Measurements from ENCODE around the gene TBC1D22A.

The TBC1D22A gene

DNA sequence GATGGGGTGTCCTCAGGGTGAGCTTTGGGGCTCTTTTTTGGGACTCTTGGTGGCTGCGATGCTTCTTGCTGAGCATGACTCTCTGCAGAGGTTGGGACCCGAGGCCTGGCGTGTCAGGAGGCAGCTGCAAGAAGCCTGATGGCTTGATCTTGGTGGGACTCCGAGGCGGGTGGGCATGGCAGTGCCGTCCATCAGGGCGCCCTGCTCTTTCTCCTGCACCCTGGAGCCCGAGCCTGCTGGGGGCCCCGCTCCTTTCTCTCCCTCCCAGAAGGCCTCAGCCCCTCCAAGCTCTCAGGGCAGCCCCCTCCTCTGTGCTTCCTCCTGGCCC lies 432.7 kb downstream of the TBC1D22A start:
- H3K18ac ChIP-seq (ENCODE audit: low read length) = no peak overlapping the region
- no peak overlapping the region for H4K5ac ChIP-seq (ENCODE audit: low read length)
- no peak overlapping the region for H3K9ac ChIP-seq (ENCODE audit: low read length)
- H3K79me1 ChIP-seq (ENCODE audit: low read length) = no peaks in the 10 kb centered on the region
- no peak overlapping the region for H3K23ac ChIP-seq (ENCODE audit: low read length)
- no peak overlapping the region for H2BK15ac ChIP-seq (replicated peaks; ENCODE audit: low read depth)
- H4K8ac ChIP-seq (ENCODE audit: low read depth, low read length) = no peak overlapping the region
- no peak overlapping the region for H2BK5ac ChIP-seq (ENCODE audit: low read length)
- no peaks in the 10 kb centered on the region for H3K4me1 ChIP-seq (ENCODE audit: control insufficient read depth, low read depth, low read length)
- no peak overlapping the region for H3K4me2 ChIP-seq (ENCODE audit: low read length)
- no peak overlapping the region for H3K4ac ChIP-seq (ENCODE audit: low read depth, low read length)
- H3K56ac ChIP-seq (ENCODE audit: low read length) = no peak overlapping the region
- no peak for DNase-seq
- no peak overlapping the region for H2BK120ac ChIP-seq (ENCODE audit: low read depth, low read length)
- H3K27me3 ChIP-seq (ENCODE audit: insufficient read depth, low read length, poor library complexity) = no peaks in the 10 kb centered on the region
- no CpG with 5 or more reads among the region's 9 CpGs for WGBS (ENCODE audit: extremely low coverage, insufficient coverage, low lambda C conversion rate)
- H2AK5ac ChIP-seq (ENCODE audit: low read length) = no peak overlapping the region
- H3K36me3 ChIP-seq (ENCODE audit: control insufficient read depth, insufficient read depth, low read length) = no peaks in the 10 kb centered on the region
- H3K27ac ChIP-seq (ENCODE audit: low read depth, low read length) = no peak overlapping the region
- no peak overlapping the region for H3K4me3 ChIP-seq (ENCODE audit: low read length)
- no peaks in the 10 kb centered on the region for H3K79me2 ChIP-seq (ENCODE audit: control insufficient read depth, insufficient read depth, low read length)

DNA sequence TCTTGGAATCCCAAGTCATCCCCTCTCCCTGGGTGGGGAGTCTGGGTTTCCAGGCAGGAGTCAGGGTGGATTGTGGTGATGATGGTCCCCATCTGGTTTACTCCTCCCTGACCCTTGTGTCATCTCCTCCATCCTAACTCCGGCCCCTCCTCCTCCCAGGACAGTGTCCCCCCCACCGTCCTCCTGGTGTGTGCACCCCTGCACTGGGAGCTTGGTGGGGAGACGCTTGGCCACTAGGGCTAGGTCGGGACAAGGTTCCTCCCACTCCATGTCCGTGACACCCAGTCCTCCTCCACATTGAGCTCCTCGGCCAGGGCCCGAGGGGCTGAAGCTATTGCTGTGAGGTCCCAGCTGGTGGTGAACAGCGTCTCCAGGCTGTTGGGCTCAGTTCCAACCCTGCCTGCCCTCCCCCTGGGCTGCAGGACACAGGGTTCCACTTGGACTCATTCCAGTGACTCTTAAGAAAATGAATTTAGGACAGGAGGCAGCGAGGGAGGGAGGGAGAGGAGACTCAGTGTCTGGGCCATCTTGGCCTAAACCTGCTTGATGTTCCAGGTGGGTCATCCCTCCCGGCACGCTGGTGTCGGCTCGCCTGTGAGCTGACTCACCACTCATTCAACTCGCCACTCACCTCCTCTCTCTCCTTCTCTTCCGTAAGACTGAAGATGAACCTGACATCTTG lies 433.2 kb downstream of the TBC1D22A start:
- Histone ChIP-seq H2AK5ac (ENCODE audit: low read length) (no peak overlapping the region), H3K27me3 (ENCODE audit: insufficient read depth, low read length, poor library complexity) (no peaks in the 10 kb centered on the region), H4K8ac (ENCODE audit: low read depth, low read length) (no peak overlapping the region), H2BK120ac (ENCODE audit: low read depth, low read length) (no peak overlapping the region), H2BK5ac (ENCODE audit: low read length) (no peak overlapping the region), H3K18ac (ENCODE audit: low read length) (no peak overlapping the region), H3K36me3 (ENCODE audit: control insufficient read depth, insufficient read depth, low read length) (no peaks in the 10 kb centered on the region), H3K4ac (ENCODE audit: low read depth, low read length) (no peak overlapping the region), H2BK15ac (replicated peaks; ENCODE audit: low read depth) (no peak overlapping the region), H3K79me2 (ENCODE audit: control insufficient read depth, insufficient read depth, low read length) (no peaks in the 10 kb centered on the region), H3K4me1 (ENCODE audit: control insufficient read depth, low read depth, low read length) (no peaks in the 10 kb centered on the region), H3K27ac (ENCODE audit: low read depth, low read length) (no peak overlapping the region), H3K23ac (ENCODE audit: low read length) (no peak overlapping the region), H3K9ac (ENCODE audit: low read length) (no peak overlapping the region), H3K56ac (ENCODE audit: low read length) (no peak overlapping the region), H3K79me1 (ENCODE audit: low read length) (no peaks in the 10 kb centered on the region), H3K4me2 (ENCODE audit: low read length) (no peak overlapping the region), H3K4me3 (ENCODE audit: low read length) (no peak overlapping the region), H4K5ac (ENCODE audit: low read length) (no peak overlapping the region)
- no CpG with 5 or more reads among the region's 15 CpGs for WGBS (ENCODE audit: extremely low coverage, insufficient coverage, low lambda C conversion rate)
- no peak for DNase-seq

DNA sequence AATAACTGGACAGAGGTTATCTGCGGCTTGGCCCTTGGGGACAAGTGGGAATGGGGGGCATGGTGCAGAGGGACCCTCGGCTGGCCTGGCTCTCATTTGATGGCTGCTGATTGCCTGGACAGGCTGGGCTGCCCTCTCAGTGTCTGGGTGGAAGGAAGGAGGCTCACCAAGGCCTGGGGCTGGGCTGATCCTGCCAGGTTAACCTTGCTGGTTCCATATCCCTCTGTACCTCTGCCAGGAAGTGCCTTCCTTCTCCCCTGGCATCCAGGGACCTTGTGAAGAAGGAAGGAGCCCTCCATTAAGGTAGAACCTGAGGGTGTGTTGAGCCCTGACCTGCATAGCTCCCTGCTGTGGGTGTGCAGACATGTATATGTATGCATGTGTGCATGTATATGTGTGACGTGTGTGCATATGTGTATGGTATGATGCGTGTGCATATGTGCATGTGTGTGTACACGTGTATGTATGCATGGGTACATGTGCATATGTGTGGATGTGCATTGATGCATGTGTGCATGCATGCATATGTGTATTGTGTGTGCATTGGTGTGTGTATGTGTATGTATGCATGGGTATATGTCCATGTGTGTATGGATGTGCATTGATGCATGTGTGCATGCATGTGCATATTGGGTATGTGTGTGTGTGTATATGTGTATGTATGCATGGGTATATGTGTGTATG lies 433.9 kb downstream of the TBC1D22A start:
- Histone ChIP-seq H2BK5ac (ENCODE audit: low read length) (no peak overlapping the region), H2BK15ac (replicated peaks; ENCODE audit: low read depth) (no peak overlapping the region), H3K4me3 (ENCODE audit: low read length) (peak overlapping the region; percentile 38), H3K23ac (ENCODE audit: low read length) (no peak overlapping the region), H3K27ac (ENCODE audit: low read depth, low read length) (no peak overlapping the region), H4K8ac (ENCODE audit: low read depth, low read length) (no peak overlapping the region), H2BK120ac (ENCODE audit: low read depth, low read length) (no peak overlapping the region), H3K36me3 (ENCODE audit: control insufficient read depth, insufficient read depth, low read length) (no peaks in the 10 kb centered on the region), H4K5ac (ENCODE audit: low read length) (no peak overlapping the region), H2AK5ac (ENCODE audit: low read length) (no peak overlapping the region), H3K79me1 (ENCODE audit: low read length) (no peaks in the 10 kb centered on the region), H3K9ac (ENCODE audit: low read length) (no peak overlapping the region), H3K27me3 (ENCODE audit: insufficient read depth, low read length, poor library complexity) (no peaks in the 10 kb centered on the region), H3K18ac (ENCODE audit: low read length) (no peak overlapping the region), H3K4me1 (ENCODE audit: control insufficient read depth, low read depth, low read length) (no peaks in the 10 kb centered on the region), H3K4me2 (ENCODE audit: low read length) (no peak overlapping the region), H3K4ac (ENCODE audit: low read depth, low read length) (no peak overlapping the region), H3K79me2 (ENCODE audit: control insufficient read depth, insufficient read depth, low read length) (no peaks in the 10 kb centered on the region), H3K56ac (ENCODE audit: low read length) (no peak overlapping the region)
- WGBS (ENCODE audit: extremely low coverage, insufficient coverage, low lambda C conversion rate) = no CpG with 5 or more reads among the region's 5 CpGs
- no peak for DNase-seq

DNA sequence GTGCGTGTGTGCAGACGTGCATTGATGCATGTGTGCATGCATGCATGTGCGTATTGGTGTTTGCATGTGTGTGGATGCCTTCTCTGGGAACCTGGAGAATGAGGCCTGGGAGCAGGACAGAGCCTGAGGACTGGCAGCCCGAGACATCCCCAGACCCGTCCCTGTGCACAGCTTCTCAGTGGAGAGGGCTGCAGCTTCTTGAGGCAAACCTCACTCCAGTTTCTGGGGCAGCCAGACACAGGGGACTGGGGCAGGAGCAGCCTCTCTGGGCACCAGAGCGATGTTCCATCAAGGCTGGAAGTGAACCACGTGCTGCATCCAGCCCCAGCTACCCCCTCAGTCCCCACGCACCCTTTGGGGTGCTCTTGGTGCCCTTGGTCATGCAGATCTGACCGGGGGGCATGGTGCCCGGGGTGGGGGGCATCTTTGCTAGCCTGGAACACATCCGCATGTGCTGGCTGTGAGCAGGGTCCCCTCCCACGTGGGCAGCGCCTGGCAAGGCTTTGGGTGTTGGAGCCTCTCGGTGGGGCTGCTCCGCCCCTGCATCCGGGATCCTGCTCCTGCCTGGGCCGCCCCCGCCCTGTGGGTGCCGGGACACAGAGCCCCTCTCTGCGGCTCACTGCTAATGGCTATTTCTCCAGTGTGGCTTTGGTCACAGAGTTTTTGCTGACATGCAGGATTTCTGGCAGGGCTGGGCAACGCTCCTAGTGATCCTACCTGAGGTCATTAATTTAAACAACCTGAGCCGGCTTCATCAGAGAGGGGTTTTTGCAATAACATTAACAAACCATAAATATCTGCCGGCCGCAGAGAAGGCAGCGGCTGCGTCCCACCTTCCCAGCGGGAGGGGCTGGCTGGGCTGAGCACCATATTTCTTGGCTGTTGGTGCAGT lies 434.7 kb downstream of the TBC1D22A start:
- WGBS (ENCODE audit: extremely low coverage, insufficient coverage, low lambda C conversion rate) = no CpG with 5 or more reads among the region's 27 CpGs
- Histone ChIP-seq H3K27me3 (ENCODE audit: insufficient read depth, low read length, poor library complexity) (no peaks in the 10 kb centered on the region), H2AK5ac (ENCODE audit: low read length) (no peak overlapping the region), H3K4me2 (ENCODE audit: low read length) (no peak overlapping the region), H4K5ac (ENCODE audit: low read length) (no peak overlapping the region), H3K79me2 (ENCODE audit: control insufficient read depth, insufficient read depth, low read length) (no peaks in the 10 kb centered on the region), H3K18ac (ENCODE audit: low read length) (no peak overlapping the region), H3K9ac (ENCODE audit: low read length) (no peak overlapping the region), H2BK15ac (replicated peaks; ENCODE audit: low read depth) (no peak overlapping the region), H2BK5ac (ENCODE audit: low read length) (no peak overlapping the region), H3K27ac (ENCODE audit: low read depth, low read length) (no peak overlapping the region), H3K56ac (ENCODE audit: low read length) (no peak overlapping the region), H4K8ac (ENCODE audit: low read depth, low read length) (no peak overlapping the region), H3K4me1 (ENCODE audit: control insufficient read depth, low read depth, low read length) (no peaks in the 10 kb centered on the region), H3K36me3 (ENCODE audit: control insufficient read depth, insufficient read depth, low read length) (no peaks in the 10 kb centered on the region), H3K23ac (ENCODE audit: low read length) (no peak overlapping the region), H3K79me1 (ENCODE audit: low read length) (no peaks in the 10 kb centered on the region), H3K4me3 (ENCODE audit: low read length) (no peak overlapping the region), H3K4ac (ENCODE audit: low read depth, low read length) (no peak overlapping the region), H2BK120ac (ENCODE audit: low read depth, low read length) (no peak overlapping the region)
- DNase-seq = no peak

DNA sequence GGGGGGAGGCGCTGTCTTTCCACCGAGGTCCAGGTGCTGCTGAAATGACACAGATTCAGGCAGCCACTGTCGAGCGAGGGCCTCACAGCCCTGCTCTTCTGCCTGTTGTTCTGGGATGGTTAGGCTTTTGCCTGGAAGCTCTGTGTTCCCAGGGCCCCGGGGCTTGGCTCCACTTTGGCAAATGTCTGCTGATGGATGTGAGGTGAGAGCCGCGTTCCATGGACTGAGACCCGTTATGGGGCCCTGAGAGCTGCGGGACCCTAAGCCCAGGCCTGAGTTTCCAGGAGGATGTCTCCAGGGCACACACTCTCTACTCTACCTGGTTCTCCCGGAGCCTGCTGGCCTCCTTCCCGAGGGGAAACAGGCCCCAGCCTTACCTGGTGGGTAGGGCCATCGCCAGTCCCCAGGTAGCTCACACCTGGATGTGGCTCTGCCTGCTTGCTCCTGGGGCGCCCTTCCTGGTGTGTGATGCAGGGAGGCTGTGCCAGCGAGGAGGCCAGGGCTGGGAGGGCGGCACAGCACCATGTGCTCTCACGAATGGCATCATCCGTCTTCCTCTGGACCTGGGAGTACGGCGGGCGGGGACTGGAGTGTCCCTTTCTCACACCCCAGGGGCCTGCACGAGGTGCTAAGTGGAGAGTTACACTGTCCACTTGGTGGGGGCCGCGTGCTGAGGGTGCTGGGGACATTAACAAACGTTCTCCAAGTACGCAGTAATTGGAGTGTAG lies 435.5 kb downstream of the TBC1D22A start:
- Histone ChIP-seq H4K8ac (ENCODE audit: low read depth, low read length) (no peak overlapping the region), H3K4me1 (ENCODE audit: control insufficient read depth, low read depth, low read length) (no peaks in the 10 kb centered on the region), H2BK15ac (replicated peaks; ENCODE audit: low read depth) (no peak overlapping the region), H3K56ac (ENCODE audit: low read length) (no peak overlapping the region), H2BK5ac (ENCODE audit: low read length) (no peak overlapping the region), H3K4ac (ENCODE audit: low read depth, low read length) (no peak overlapping the region), H3K27ac (ENCODE audit: low read depth, low read length) (no peak overlapping the region), H3K4me2 (ENCODE audit: low read length) (no peak overlapping the region), H4K5ac (ENCODE audit: low read length) (no peak overlapping the region), H3K79me2 (ENCODE audit: control insufficient read depth, insufficient read depth, low read length) (no peaks in the 10 kb centered on the region), H3K23ac (ENCODE audit: low read length) (no peak overlapping the region), H3K27me3 (ENCODE audit: insufficient read depth, low read length, poor library complexity) (no peaks in the 10 kb centered on the region), H2BK120ac (ENCODE audit: low read depth, low read length) (no peak overlapping the region), H3K36me3 (ENCODE audit: control insufficient read depth, insufficient read depth, low read length) (no peaks in the 10 kb centered on the region), H3K79me1 (ENCODE audit: low read length) (no peaks in the 10 kb centered on the region), H3K4me3 (ENCODE audit: low read length) (no peak overlapping the region), H3K9ac (ENCODE audit: low read length) (no peak overlapping the region), H3K18ac (ENCODE audit: low read length) (no peak overlapping the region), H2AK5ac (ENCODE audit: low read length) (no peak overlapping the region)
- DNase-seq = no peak
- no CpG with 5 or more reads among the region's 25 CpGs for WGBS (ENCODE audit: extremely low coverage, insufficient coverage, low lambda C conversion rate)

Data from mesendoderm (in vitro differentiated cells).